Panc1 (cell line): Measurements from ENCODE around the gene SALL3.

Experiments used
- POLR2AphosphoS5 ChIP-seq: IDR thresholded peaks from 2 replicates; pipeline ENCODE4 v1.6.1; 2012; ENCODE audit warnings: mild to moderate bottlenecking, low read depth, low read length, moderate library complexity
- SIN3A ChIP-seq: IDR thresholded peaks from 2 replicates; pipeline ENCODE4 v1.6.1; 2012; ENCODE audit warnings: low read depth, mild to moderate bottlenecking, low read length, moderate library complexity, borderline replicate concordance; ENCODE audit not compliant: insufficient read depth
- TF ChIP-seq, protein P1 (sequence below): fragments of 450-650 bp; IDR thresholded peaks from 2 replicates; pipeline ENCODE4 v1.5.1; 2017; ENCODE audit warnings: mild to moderate bottlenecking

DNA sequence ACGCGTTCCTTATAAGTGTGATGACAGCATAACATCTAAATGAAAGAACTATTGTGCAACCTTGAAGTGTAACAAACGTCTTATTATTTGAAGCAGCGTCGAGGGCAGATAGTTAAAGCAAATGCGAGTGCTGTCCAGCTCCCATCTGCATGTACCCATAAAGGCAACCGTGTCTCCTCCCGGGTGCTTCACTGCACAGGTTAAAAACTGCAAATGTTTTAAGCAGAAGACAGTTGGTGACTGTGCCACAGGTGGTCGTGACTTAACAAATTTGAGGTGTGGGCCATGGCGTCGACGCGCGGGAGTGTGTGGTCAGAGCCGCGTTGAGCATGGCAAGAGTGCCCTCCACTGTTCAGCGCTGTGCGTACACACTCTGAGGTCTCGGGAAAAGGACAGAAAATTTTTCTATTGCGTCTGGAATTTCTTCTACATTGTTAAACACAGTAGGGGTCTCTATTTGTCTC lies 6.4 kb downstream of the SALL3 start:
- TF ChIP-seq, protein P1, sequence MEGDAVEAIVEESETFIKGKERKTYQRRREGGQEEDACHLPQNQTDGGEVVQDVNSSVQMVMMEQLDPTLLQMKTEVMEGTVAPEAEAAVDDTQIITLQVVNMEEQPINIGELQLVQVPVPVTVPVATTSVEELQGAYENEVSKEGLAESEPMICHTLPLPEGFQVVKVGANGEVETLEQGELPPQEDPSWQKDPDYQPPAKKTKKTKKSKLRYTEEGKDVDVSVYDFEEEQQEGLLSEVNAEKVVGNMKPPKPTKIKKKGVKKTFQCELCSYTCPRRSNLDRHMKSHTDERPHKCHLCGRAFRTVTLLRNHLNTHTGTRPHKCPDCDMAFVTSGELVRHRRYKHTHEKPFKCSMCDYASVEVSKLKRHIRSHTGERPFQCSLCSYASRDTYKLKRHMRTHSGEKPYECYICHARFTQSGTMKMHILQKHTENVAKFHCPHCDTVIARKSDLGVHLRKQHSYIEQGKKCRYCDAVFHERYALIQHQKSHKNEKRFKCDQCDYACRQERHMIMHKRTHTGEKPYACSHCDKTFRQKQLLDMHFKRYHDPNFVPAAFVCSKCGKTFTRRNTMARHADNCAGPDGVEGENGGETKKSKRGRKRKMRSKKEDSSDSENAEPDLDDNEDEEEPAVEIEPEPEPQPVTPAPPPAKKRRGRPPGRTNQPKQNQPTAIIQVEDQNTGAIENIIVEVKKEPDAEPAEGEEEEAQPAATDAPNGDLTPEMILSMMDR, result peak; percentile 93
- TF ChIP-seq POLR2AphosphoS5 (no peak), SIN3A (no peak)
